HepG2 (cell line): ENCODE measurements around the gene ABHD15. TPM values are rescaled to one million over a fixed set of nuclear protein-coding genes. Genes with fewer than 3 reads are reported as not detected.

ENCODE experiments used
- NFIC ChIP-seq: IDR thresholded peaks from 2 replicates; pipeline ENCODE4 v1.6.1; 2012; ENCODE audit warnings: mild to moderate bottlenecking, low read length, inconsistent platforms
- TBL1XR1 ChIP-seq: fragments of 150-350 bp; IDR thresholded peaks from 2 replicates; pipeline ENCODE4 v1.6.1; 2014; ENCODE audit warnings: borderline replicate concordance, low read length; ENCODE audit not compliant: partially characterized antibody
- ZNF234 ChIP-seq: sonication (generic); formaldehyde crosslinking; conservative IDR thresholded peaks from 2 replicates; pipeline ENCODE4 v1.5.1; 2020; ENCODE audit warnings: mild to moderate bottlenecking, missing genetic modification reagents
- polyA plus RNA-seq, 8 experiments: library from polyadenylated mRNA; depleted of rRNA in 3 of 8; stranded (reverse) in 7 of 8; unstranded in 1 of 8; fragments of >200 nt; fragmentation: Illumina TruSeq in 4 of 8; extraction: Trizol in 4 of 8; gene quantifications; 2 replicates each; pipeline versions ENCODE4 v1.2.1 to v1.2.3, GENCODE V29; 2011 to 2016; ENCODE audit warnings: low read depth in 4 of 8, missing spikeins in 1 of 8, mixed read lengths in 1 of 8; ENCODE audit not compliant: insufficient read depth in 1 of 8
- total RNA-seq, 5 experiments: library from RNA; depleted of rRNA; stranded (reverse); fragments of >200 nt; fragmentation: Illumina TruSeq; extraction: Trizol; gene quantifications; 2 replicates each; pipeline ENCODE4 v1.2.3, GENCODE V29; 2016; ENCODE audit warnings: low read depth in 1 of 5
- TF ChIP-seq, protein P1 (sequence below): sonication (generic); formaldehyde crosslinking; IDR thresholded peaks from 2 replicates; pipeline ENCODE4 v1.4.0; 2020; ENCODE audit warnings: mild to moderate bottlenecking, missing genetic modification reagents
- TF ChIP-seq, protein P2 (sequence below): sonication (generic); formaldehyde crosslinking; IDR thresholded peaks from 2 replicates; pipeline ENCODE4 v1.4.0; 2020; ENCODE audit warnings: missing genetic modification reagents
- TF ChIP-seq, protein P3 (sequence below): sonication (generic); formaldehyde crosslinking; conservative IDR thresholded peaks from 2 replicates; pipeline ENCODE4 v1.4.0; 2020; ENCODE audit warnings: missing genetic modification reagents
- TF ChIP-seq, protein P4 (sequence below): IDR thresholded peaks from 2 replicates; pipeline ENCODE4 v1.6.1; 2012; ENCODE audit warnings: low read depth, low read length, improper control_type of control experiment
- TF ChIP-seq, protein P5 (sequence below): sonication (generic); formaldehyde crosslinking; IDR thresholded peaks from 2 replicates; pipeline ENCODE4 v1.4.0; 2020; ENCODE audit warnings: missing genetic modification reagents
- TF ChIP-seq, protein P6 (sequence below): sonication (generic); IDR thresholded peaks from 2 replicates; pipeline ENCODE4 v1.6.1; 2016; ENCODE audit warnings: low read depth, borderline replicate concordance
- TF ChIP-seq, protein P7 (sequence below): sonication (generic); formaldehyde crosslinking; IDR thresholded peaks from 2 replicates; pipeline ENCODE4 v1.4.0; 2020; ENCODE audit warnings: missing genetic modification reagents

The ABHD15 gene
- total and polyA plus RNA-seq, 2 of the 13 experiments (the other 11 are each of a cell fraction or from before 2014, with no cell fraction given) = 2.4 to 7.7 TPM

DNA sequence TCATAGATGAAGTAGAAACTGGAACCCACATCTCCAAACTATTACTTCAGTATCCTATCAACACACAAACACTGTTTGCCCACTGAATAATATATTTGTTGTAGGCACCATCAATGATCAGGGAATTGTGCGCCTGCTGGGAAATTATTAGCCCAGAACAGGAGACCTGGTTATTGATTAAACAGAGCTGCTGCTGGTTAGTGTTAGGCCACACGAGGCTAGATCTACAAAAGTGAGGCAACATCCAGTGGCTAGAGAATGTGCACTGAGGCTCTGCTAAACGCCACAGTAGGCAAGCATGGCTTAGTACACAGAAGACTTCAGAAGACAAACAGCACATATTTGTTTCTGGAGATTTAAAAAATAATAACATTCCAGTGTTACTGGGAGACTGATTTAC lies 11.0 kb downstream of the ABHD15 start (continued):
- TF ChIP-seq, protein P1, sequence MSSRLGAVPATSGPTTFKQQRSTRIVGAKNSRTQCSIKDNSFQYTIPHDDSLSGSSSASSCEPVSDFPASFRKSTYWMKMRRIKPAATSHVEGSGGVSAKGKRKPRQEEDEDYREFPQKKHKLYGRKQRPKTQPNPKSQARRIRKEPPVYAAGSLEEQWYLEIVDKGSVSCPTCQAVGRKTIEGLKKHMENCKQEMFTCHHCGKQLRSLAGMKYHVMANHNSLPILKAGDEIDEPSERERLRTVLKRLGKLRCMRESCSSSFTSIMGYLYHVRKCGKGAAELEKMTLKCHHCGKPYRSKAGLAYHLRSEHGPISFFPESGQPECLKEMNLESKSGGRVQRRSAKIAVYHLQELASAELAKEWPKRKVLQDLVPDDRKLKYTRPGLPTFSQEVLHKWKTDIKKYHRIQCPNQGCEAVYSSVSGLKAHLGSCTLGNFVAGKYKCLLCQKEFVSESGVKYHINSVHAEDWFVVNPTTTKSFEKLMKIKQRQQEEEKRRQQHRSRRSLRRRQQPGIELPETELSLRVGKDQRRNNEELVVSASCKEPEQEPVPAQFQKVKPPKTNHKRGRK (CRISPR knock-in tag) = no peak
- TF ChIP-seq, protein P2, sequence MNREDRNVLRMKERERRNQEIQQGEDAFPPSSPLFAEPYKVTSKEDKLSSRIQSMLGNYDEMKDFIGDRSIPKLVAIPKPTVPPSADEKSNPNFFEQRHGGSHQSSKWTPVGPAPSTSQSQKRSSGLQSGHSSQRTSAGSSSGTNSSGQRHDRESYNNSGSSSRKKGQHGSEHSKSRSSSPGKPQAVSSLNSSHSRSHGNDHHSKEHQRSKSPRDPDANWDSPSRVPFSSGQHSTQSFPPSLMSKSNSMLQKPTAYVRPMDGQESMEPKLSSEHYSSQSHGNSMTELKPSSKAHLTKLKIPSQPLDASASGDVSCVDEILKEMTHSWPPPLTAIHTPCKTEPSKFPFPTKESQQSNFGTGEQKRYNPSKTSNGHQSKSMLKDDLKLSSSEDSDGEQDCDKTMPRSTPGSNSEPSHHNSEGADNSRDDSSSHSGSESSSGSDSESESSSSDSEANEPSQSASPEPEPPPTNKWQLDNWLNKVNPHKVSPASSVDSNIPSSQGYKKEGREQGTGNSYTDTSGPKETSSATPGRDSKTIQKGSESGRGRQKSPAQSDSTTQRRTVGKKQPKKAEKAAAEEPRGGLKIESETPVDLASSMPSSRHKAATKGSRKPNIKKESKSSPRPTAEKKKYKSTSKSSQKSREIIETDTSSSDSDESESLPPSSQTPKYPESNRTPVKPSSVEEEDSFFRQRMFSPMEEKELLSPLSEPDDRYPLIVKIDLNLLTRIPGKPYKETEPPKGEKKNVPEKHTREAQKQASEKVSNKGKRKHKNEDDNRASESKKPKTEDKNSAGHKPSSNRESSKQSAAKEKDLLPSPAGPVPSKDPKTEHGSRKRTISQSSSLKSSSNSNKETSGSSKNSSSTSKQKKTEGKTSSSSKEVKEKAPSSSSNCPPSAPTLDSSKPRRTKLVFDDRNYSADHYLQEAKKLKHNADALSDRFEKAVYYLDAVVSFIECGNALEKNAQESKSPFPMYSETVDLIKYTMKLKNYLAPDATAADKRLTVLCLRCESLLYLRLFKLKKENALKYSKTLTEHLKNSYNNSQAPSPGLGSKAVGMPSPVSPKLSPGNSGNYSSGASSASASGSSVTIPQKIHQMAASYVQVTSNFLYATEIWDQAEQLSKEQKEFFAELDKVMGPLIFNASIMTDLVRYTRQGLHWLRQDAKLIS = no peak
- TF ChIP-seq, protein P3, sequence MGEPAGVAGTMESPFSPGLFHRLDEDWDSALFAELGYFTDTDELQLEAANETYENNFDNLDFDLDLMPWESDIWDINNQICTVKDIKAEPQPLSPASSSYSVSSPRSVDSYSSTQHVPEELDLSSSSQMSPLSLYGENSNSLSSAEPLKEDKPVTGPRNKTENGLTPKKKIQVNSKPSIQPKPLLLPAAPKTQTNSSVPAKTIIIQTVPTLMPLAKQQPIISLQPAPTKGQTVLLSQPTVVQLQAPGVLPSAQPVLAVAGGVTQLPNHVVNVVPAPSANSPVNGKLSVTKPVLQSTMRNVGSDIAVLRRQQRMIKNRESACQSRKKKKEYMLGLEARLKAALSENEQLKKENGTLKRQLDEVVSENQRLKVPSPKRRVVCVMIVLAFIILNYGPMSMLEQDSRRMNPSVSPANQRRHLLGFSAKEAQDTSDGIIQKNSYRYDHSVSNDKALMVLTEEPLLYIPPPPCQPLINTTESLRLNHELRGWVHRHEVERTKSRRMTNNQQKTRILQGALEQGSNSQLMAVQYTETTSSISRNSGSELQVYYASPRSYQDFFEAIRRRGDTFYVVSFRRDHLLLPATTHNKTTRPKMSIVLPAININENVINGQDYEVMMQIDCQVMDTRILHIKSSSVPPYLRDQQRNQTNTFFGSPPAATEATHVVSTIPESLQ = no peak
- TF ChIP-seq, protein P4, sequence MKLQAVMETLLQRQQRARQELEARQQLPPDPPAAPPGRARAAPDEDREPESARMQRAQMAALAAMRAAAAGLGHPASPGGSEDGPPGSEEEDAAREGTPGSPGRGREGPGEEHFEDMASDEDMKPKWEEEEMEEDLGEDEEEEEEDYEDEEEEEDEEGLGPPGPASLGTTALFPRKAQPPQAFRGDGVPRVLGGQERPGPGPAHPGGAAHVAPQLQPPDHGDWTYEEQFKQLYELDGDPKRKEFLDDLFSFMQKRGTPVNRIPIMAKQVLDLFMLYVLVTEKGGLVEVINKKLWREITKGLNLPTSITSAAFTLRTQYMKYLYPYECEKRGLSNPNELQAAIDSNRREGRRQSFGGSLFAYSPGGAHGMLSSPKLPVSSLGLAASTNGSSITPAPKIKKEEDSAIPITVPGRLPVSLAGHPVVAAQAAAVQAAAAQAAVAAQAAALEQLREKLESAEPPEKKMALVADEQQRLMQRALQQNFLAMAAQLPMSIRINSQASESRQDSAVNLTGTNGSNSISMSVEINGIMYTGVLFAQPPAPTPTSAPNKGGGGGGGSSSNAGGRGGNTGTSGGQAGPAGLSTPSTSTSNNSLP = peak; percentile 97
- TF ChIP-seq NFIC (no peak), TBL1XR1 (no peak), ZNF234 (CRISPR knock-in tag) (no peak)
- TF ChIP-seq, protein P5, sequence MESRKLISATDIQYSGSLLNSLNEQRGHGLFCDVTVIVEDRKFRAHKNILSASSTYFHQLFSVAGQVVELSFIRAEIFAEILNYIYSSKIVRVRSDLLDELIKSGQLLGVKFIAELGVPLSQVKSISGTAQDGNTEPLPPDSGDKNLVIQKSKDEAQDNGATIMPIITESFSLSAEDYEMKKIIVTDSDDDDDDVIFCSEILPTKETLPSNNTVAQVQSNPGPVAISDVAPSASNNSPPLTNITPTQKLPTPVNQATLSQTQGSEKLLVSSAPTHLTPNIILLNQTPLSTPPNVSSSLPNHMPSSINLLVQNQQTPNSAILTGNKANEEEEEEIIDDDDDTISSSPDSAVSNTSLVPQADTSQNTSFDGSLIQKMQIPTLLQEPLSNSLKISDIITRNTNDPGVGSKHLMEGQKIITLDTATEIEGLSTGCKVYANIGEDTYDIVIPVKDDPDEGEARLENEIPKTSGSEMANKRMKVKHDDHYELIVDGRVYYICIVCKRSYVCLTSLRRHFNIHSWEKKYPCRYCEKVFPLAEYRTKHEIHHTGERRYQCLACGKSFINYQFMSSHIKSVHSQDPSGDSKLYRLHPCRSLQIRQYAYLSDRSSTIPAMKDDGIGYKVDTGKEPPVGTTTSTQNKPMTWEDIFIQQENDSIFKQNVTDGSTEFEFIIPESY (CRISPR knock-in tag) = no peak
- TF ChIP-seq, protein P6, sequence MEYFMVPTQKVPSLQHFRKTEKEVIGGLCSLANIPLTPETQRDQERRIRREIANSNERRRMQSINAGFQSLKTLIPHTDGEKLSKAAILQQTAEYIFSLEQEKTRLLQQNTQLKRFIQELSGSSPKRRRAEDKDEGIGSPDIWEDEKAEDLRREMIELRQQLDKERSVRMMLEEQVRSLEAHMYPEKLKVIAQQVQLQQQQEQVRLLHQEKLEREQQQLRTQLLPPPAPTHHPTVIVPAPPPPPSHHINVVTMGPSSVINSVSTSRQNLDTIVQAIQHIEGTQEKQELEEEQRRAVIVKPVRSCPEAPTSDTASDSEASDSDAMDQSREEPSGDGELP = no peak
- TF ChIP-seq, protein P7, sequence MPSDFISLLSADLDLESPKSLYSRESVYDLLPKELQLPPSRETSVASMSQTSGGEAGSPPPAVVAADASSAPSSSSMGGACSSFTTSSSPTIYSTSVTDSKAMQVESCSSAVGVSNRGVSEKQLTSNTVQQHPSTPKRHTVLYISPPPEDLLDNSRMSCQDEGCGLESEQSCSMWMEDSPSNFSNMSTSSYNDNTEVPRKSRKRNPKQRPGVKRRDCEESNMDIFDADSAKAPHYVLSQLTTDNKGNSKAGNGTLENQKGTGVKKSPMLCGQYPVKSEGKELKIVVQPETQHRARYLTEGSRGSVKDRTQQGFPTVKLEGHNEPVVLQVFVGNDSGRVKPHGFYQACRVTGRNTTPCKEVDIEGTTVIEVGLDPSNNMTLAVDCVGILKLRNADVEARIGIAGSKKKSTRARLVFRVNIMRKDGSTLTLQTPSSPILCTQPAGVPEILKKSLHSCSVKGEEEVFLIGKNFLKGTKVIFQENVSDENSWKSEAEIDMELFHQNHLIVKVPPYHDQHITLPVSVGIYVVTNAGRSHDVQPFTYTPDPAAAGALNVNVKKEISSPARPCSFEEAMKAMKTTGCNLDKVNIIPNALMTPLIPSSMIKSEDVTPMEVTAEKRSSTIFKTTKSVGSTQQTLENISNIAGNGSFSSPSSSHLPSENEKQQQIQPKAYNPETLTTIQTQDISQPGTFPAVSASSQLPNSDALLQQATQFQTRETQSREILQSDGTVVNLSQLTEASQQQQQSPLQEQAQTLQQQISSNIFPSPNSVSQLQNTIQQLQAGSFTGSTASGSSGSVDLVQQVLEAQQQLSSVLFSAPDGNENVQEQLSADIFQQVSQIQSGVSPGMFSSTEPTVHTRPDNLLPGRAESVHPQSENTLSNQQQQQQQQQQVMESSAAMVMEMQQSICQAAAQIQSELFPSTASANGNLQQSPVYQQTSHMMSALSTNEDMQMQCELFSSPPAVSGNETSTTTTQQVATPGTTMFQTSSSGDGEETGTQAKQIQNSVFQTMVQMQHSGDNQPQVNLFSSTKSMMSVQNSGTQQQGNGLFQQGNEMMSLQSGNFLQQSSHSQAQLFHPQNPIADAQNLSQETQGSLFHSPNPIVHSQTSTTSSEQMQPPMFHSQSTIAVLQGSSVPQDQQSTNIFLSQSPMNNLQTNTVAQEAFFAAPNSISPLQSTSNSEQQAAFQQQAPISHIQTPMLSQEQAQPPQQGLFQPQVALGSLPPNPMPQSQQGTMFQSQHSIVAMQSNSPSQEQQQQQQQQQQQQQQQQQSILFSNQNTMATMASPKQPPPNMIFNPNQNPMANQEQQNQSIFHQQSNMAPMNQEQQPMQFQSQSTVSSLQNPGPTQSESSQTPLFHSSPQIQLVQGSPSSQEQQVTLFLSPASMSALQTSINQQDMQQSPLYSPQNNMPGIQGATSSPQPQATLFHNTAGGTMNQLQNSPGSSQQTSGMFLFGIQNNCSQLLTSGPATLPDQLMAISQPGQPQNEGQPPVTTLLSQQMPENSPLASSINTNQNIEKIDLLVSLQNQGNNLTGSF = no peak
